Caco-2 (cell line): Measurements from ENCODE around the gene THEMIS2. TPM values are rescaled to one million over a fixed set of nuclear protein-coding genes. Genes with fewer than 3 reads are reported as not detected.
"Not testable (repeated sequence)": the region's sequence is repeated elsewhere in the genome, so short reads cannot be mapped to it uniquely, and the experiment has no call there.

Source experiments
- BruUV-seq: library from RNA; stranded (reverse); fragments of 400-500 nt; replicated peaks from 2 replicates; lab custom pipeline; 2021; lab: Mats Ljungman, UMichigan
- CTCF ChIA-PET: fragments of 300-600 bp; sonication (Branson Sonifier 250); formaldehyde crosslinking; loops from one replicate; lab custom pipeline; 2022; ENCODE audit warnings: antibody characterized with exemption; lab: Charles Lee
- POLR2A ChIA-PET: fragments of 300-600 bp; sonication (Branson Sonifier 250); formaldehyde crosslinking; loops from one replicate; lab custom pipeline; 2022; ENCODE audit warnings: antibody characterized with exemption; lab: Charles Lee
- DNase-seq, 2 experiments: peaks; one replicate each; pipeline versions ENCODE4 v3.0.0 to v3.0.0-alpha.2; 2020 to 2022
- H3K27me3 ChIP-seq: replicated peaks from 2 replicates; pipeline ENCODE4 v1.6.0; 2011; ENCODE audit warnings: low read length; ENCODE audit not compliant: control insufficient read depth, insufficient read depth
- H3K36me3 ChIP-seq: 2 replicates; pipeline ENCODE4 v1.5.1; 2011; ENCODE audit warnings: low read length; ENCODE audit not compliant: control insufficient read depth, insufficient read depth
- H3K4me1 ChIP-seq: fragments of 250-450 bp; sonication (Bioruptor Pico); 2 replicates; pipeline ENCODE4 v1.5.1; 2020; ENCODE audit warnings: mild to moderate bottlenecking
- H3K4me3 ChIP-seq: 2 replicates; pipeline ENCODE4 v1.5.1; 2011; ENCODE audit warnings: low read depth, mild to moderate bottlenecking, control low read depth, low read length
- H3K9me3 ChIP-seq: fragments of 250-450 bp; sonication (Bioruptor Pico); 2 replicates; pipeline ENCODE4 v1.5.1; 2020; ENCODE audit warnings: mild to moderate bottlenecking, moderate library complexity
- H3K27ac Mint-ChIP-seq: one replicate; pipeline ENCODE4 v1.8.0; 2022; ENCODE audit warnings: mixed read lengths; ENCODE audit not compliant: unreplicated experiment
- H3K27me3 Mint-ChIP-seq: one replicate; pipeline ENCODE4 v1.8.0; 2022; ENCODE audit warnings: mixed read lengths; ENCODE audit not compliant: insufficient read depth, unreplicated experiment
- H3K36me3 Mint-ChIP-seq: one replicate; pipeline ENCODE4 v1.8.0; 2022; ENCODE audit warnings: mild to moderate bottlenecking, mixed read lengths; ENCODE audit not compliant: insufficient read depth, unreplicated experiment
- H3K4me1 Mint-ChIP-seq: one replicate; pipeline ENCODE4 v1.8.0; 2022; ENCODE audit warnings: low read depth, mixed read lengths; ENCODE audit not compliant: unreplicated experiment
- H3K4me3 Mint-ChIP-seq: one replicate; pipeline ENCODE4 v1.8.0; 2022; ENCODE audit warnings: mild to moderate bottlenecking, moderate library complexity, mixed read lengths; ENCODE audit not compliant: unreplicated experiment
- H3K9me3 Mint-ChIP-seq: one replicate; pipeline ENCODE4 v1.8.0; 2022; ENCODE audit warnings: mixed read lengths; ENCODE audit not compliant: unreplicated experiment
- CTCF ChIP-seq, 2 experiments: fragments of 200-600 bp in 1 of 2; IDR thresholded peaks; 1 replicate in 1 of 2; 2 replicates in 1 of 2; pipeline versions ENCODE4 v1.5.1 to v1.8.0; 2011 to 2022; ENCODE audit warnings: antibody characterized with exemption in 1 of 2, control low read depth in 1 of 2, inconsistent platforms in 1 of 2, low read depth in 1 of 2, low read length in 1 of 2, mild to moderate bottlenecking in 1 of 2, moderate library complexity in 1 of 2; ENCODE audit not compliant: insufficient read depth in 1 of 2, severe bottlenecking in 1 of 2, unreplicated experiment in 1 of 2
- intact Hi-C: fragments of 100-400 bp; cut with micrococcal nuclease; formaldehyde crosslinking; loops from one replicate; pipeline ENCODE4 v1.10.0; 2022; ENCODE audit not compliant: unreplicated experiment
- total RNA-seq: library from RNA; stranded (reverse); gene quantifications from 2 replicates; pipeline ENCODE4 v1.2.3, GENCODE V29; 2022

Gene THEMIS2
- total RNA-seq, 1 experiment from 2014 or later, result 0.59 TPM

- no peak overlapping the region for H3K4me3 ChIP-seq
- DNase-seq, result no peak
- BruUV-seq, result no TSS peak
- no peaks in the 10 kb centered on the region for H3K9me3 ChIP-seq
- no peak overlapping the region for H3K27ac Mint-ChIP-seq
- intact Hi-C loops, result loop anchor here (5.0 kb wide), 1 partner anchor 106 kb away; no protein-coding TSS in a partner anchor
- no peaks in the 10 kb centered on the region for H3K36me3 ChIP-seq
- no peaks in the 10 kb centered on the region for H3K9me3 Mint-ChIP-seq
- TF ChIP-seq CTCF (IDR thresholded peaks at IDR 0.05; ENCODE audit: insufficient read depth in 1 of 2, low read depth in 1 of 2, low read length in 1 of 2, severe bottlenecking in 1 of 2, unreplicated experiment in 1 of 2), result no peak
- no peaks in the 10 kb centered on the region for H3K4me1 Mint-ChIP-seq
- CTCF ChIA-PET, result no interaction called here
- H3K4me1 ChIP-seq, result no peaks in the 10 kb centered on the region
- no peak overlapping the region for H3K4me3 Mint-ChIP-seq
- no peaks in the 10 kb centered on the region for H3K27me3 ChIP-seq
- H3K36me3 Mint-ChIP-seq, result peaks cover 2% of the 10 kb centered on the region
- POLR2A ChIA-PET, result no interaction called here
- no peaks in the 10 kb centered on the region for H3K27me3 Mint-ChIP-seq
These were observed 15.6 kb upstream of the THEMIS2 start for GRCh38 chr1:27856561-27857343.

GRCh38 chr1:27857552-27857951, 14.8 kb upstream of the THEMIS2 start:
- H3K9me3 Mint-ChIP-seq, H3K36me3 ChIP-seq, H3K4me3 Mint-ChIP-seq, H3K4me1 Mint-ChIP-seq, H3K4me3 ChIP-seq, H3K27me3 Mint-ChIP-seq, BruUV-seq, POLR2A ChIA-PET, DNase-seq, H3K36me3 Mint-ChIP-seq, H3K27me3 ChIP-seq, H3K9me3 ChIP-seq, H3K4me1 ChIP-seq, H3K27ac Mint-ChIP-seq: not testable (repeated sequence)
- intact Hi-C loops, result loop anchor here (5.0 kb wide), 1 partner anchor 105 kb away; no protein-coding TSS in a partner anchor
- CTCF ChIA-PET, result interaction anchor here (0.5 to 1.0 kb wide), 7 partner anchors 15 to 995 kb away, joined by 3 to 10 read pairs (median 3); partner anchors contain the start of genes EYA3 and THEMIS2

GRCh38 chr1:27858072-27858948, 14.0 kb upstream of the THEMIS2 start:
- Mint-ChIP-seq H3K27me3 (no peaks in the 10 kb centered on the region), H3K27ac (peak overlapping the region; percentile 54), H3K9me3 (no peaks in the 10 kb centered on the region), H3K4me1 (no peaks in the 10 kb centered on the region), H3K4me3 (no peak overlapping the region), H3K36me3 (no peaks in the 10 kb centered on the region)
- ChIA-PET POLR2A (no interaction called here), CTCF (interaction anchor here (0.5 to 1.0 kb wide), 6 partner anchors 14 to 994 kb away, joined by 3 to 10 read pairs (median 3); partner anchors contain the start of genes EYA3 and THEMIS2)
- intact Hi-C loops, result loop anchor here (1.0 to 5.0 kb wide), 2 partner anchors 104 to 121 kb away; no protein-coding TSS in a partner anchor
- no peak overlapping the region for H3K4me3 ChIP-seq
- no peaks in the 10 kb centered on the region for H3K9me3 ChIP-seq
- H3K4me1 ChIP-seq, result no peaks in the 10 kb centered on the region
- H3K27me3 ChIP-seq, result no peaks in the 10 kb centered on the region
- H3K36me3 ChIP-seq, result no peaks in the 10 kb centered on the region
- no TSS peak for BruUV-seq
- DNase-seq, result peak; percentile 63 to 71
- peak; percentile 84 for TF ChIP-seq CTCF (IDR thresholded peaks at IDR 0.05; ENCODE audit: insufficient read depth in 1 of 2, low read depth in 1 of 2, low read length in 1 of 2, severe bottlenecking in 1 of 2, unreplicated experiment in 1 of 2)
